Naive thymus-derived CD4-positive, alpha-beta T cell (primary cell): ENCODE results near the gene CNOT4. TPM values are rescaled to one million over a fixed set of nuclear protein-coding genes. Genes with fewer than 3 reads are reported as not detected.

Experiments used
- ATAC-seq: fragments of 150-1000 bp; cut with Tn5 transposase; 2 replicates; pipeline ENCODE4 v1.10.0; 2021; ENCODE audit warnings: mild to moderate bottlenecking, moderate library complexity
- CTCF ChIA-PET: fragments of 350-600 bp; sonication (Branson Sonifier 250); formaldehyde crosslinking; loops from one replicate; lab custom pipeline; 2021; ENCODE audit warnings: antibody characterized with exemption; lab: Charles Lee
- POLR2A ChIA-PET: fragments of 350-600 bp; sonication (Branson Sonifier 250); formaldehyde crosslinking; loops from one replicate; lab custom pipeline; 2021; ENCODE audit warnings: antibody characterized with exemption, inconsistent platforms; lab: Charles Lee
- DNase-seq, 9 donors: peaks; one replicate each; pipeline versions ENCODE4 v3.0.0 to v3.0.0-alpha.2; 2020 to 2022; ENCODE audit warnings: mixed read lengths in 1 of 9
- H3K27ac ChIP-seq: one replicate; pipeline ENCODE4 v1.7.0; 2013; ENCODE audit warnings: mild to moderate bottlenecking, low read depth, low read length, moderate library complexity
- H3K27me3 ChIP-seq, 2 donors: one replicate each; pipeline ENCODE4 v1.7.0; 2013; ENCODE audit warnings: low read length in 2 of 2, mild to moderate bottlenecking in 2 of 2, moderate library complexity in 2 of 2; ENCODE audit not compliant: control insufficient read depth in 2 of 2, insufficient read depth in 2 of 2
- H3K36me3 ChIP-seq, 3 experiments: 1 replicate in 2 of 3; 2 replicates in 1 of 3; pipeline ENCODE4 v1.7.0; 2013; ENCODE audit warnings: low read length in 3 of 3, mild to moderate bottlenecking in 3 of 3, moderate library complexity in 1 of 3; ENCODE audit not compliant: insufficient read depth in 3 of 3, control insufficient read depth in 2 of 3
- H3K4me1 ChIP-seq, 2 donors: one replicate each; pipeline ENCODE4 v1.7.0; 2013; ENCODE audit warnings: low read length in 2 of 2, mild to moderate bottlenecking in 2 of 2, moderate library complexity in 1 of 2; ENCODE audit not compliant: control insufficient read depth in 2 of 2, insufficient read depth in 2 of 2
- H3K4me3 ChIP-seq: 2 replicates; pipeline ENCODE4 v1.7.0; 2013; ENCODE audit warnings: mild to moderate bottlenecking, low read length
- H3K9me3 ChIP-seq, 3 experiments: 1 replicate in 2 of 3; 2 replicates in 1 of 3; pipeline ENCODE4 v1.7.0; 2013; ENCODE audit warnings: low read length in 3 of 3; ENCODE audit not compliant: control insufficient read depth in 2 of 3
- H3K27ac Mint-ChIP-seq, 9 donors: one replicate each; pipeline ENCODE4 v1.8.0; 2020 to 2022; ENCODE audit warnings: mixed read lengths in 9 of 9, mild to moderate bottlenecking in 8 of 9, moderate library complexity in 5 of 9, inconsistent platforms in 2 of 9
- H3K27me3 Mint-ChIP-seq, 5 donors: one replicate each; pipeline ENCODE4 v1.8.0; 2021 to 2022; ENCODE audit warnings: mixed read lengths in 5 of 5, mild to moderate bottlenecking in 1 of 5
- H3K36me3 Mint-ChIP-seq, 5 donors: one replicate each; pipeline ENCODE4 v1.8.0; 2020 to 2022; ENCODE audit warnings: mixed read lengths in 5 of 5, mild to moderate bottlenecking in 3 of 5, inconsistent platforms in 1 of 5
- H3K4me1 Mint-ChIP-seq, 7 donors: one replicate each; pipeline ENCODE4 v1.8.0; 2020 to 2022; ENCODE audit warnings: mixed read lengths in 7 of 7, mild to moderate bottlenecking in 3 of 7, inconsistent platforms in 1 of 7
- H3K4me3 Mint-ChIP-seq, 10 donors: one replicate each; pipeline ENCODE4 v1.8.0; 2020 to 2022; ENCODE audit warnings: mild to moderate bottlenecking in 10 of 10, mixed read lengths in 10 of 10, moderate library complexity in 6 of 10, inconsistent platforms in 2 of 10
- H3K9me3 Mint-ChIP-seq, 11 donors: one replicate each; pipeline ENCODE4 v1.8.0; 2020 to 2022; ENCODE audit warnings: mixed read lengths in 11 of 11, mild to moderate bottlenecking in 4 of 11, inconsistent platforms in 1 of 11, moderate library complexity in 1 of 11
- intact Hi-C, 2 donors: fragments of 100-400 bp; cut with micrococcal nuclease; formaldehyde crosslinking; loops; one replicate each; pipeline ENCODE4 v1.15.1; 2023
- polyA plus RNA-seq, 2 donors: library from polyadenylated mRNA; unstranded; fragments of 300-500 nt; fragmentation: Illumina TruSeq; gene quantifications; one replicate each; pipeline ENCODE4 v1.2.3, GENCODE V29; 2021
- total RNA-seq, 6 experiments: library from RNA in 5 of 6; stranded (reverse) in 5 of 6; gene quantifications; 1 replicate in 5 of 6; 2 replicates in 1 of 6; pipeline ENCODE4 v1.2.3 and lab custom pipeline; 2021 to 2026

Gene CNOT4
- total and polyA plus RNA-seq, 7 experiments from 2014 or later: 15.5 to 39.4 (median 36.3) TPM

- H3K27me3 ChIP-seq: no peaks in the 10 kb centered on the region
- CTCF ChIA-PET: no interaction called here
- POLR2A ChIA-PET: no interaction called here
- H3K27me3 Mint-ChIP-seq: peaks cover 0 to 2% (median 0%) of the 10 kb centered on the region in 5 donors
- no peak for ATAC-seq
- H3K4me1 Mint-ChIP-seq: no peaks in the 10 kb centered on the region
- no peaks in the 10 kb centered on the region for H3K9me3 ChIP-seq
- peaks cover 0 to 5% (median 0%) of the 10 kb centered on the region in 11 donors for H3K9me3 Mint-ChIP-seq
- no peaks in the 10 kb centered on the region for H3K36me3 ChIP-seq
- intact Hi-C loops: no loop called here
- no peak for DNase-seq
- H3K4me3 Mint-ChIP-seq: no peak overlapping the region
- H3K4me3 ChIP-seq: no peak overlapping the region
- H3K27ac Mint-ChIP-seq: no peak overlapping the region
- H3K36me3 Mint-ChIP-seq: no peaks in the 10 kb centered on the region
- H3K4me1 ChIP-seq: no peaks in the 10 kb centered on the region
- H3K27ac ChIP-seq: no peak overlapping the region
These were observed 9.4 kb upstream of the CNOT4 start for GRCh38 chr7:135519233-135519688.

- ATAC-seq: no peak
- ChIA-PET POLR2A (no interaction called here), CTCF (no interaction called here)
- Histone ChIP-seq H3K27ac (no peak overlapping the region), H3K4me3 (no peak overlapping the region), H3K27me3 (no peaks in the 10 kb centered on the region), H3K9me3 (no peaks in the 10 kb centered on the region), H3K36me3 (no peaks in the 10 kb centered on the region), H3K4me1 (no peaks in the 10 kb centered on the region)
- intact Hi-C loops: no loop called here
- Mint-ChIP-seq H3K9me3 (peaks cover 0 to 5% (median 0%) of the 10 kb centered on the region in 11 donors), H3K36me3 (no peaks in the 10 kb centered on the region), H3K4me3 (no peak overlapping the region), H3K4me1 (no peaks in the 10 kb centered on the region), H3K27ac (no peak overlapping the region), H3K27me3 (peaks cover 0 to 2% (median 0%) of the 10 kb centered on the region in 5 donors)
- DNase-seq: no peak
These were observed 8.8 kb upstream of the CNOT4 start for GRCh38 chr7:135518748-135519147.

GRCh38 chr7:135517060-135517459 is 7.2 kb upstream of the CNOT4 start:
- no peaks in the 10 kb centered on the region for H3K36me3 ChIP-seq
- H3K27me3 ChIP-seq: no peaks in the 10 kb centered on the region
- Mint-ChIP-seq H3K36me3 (no peaks in the 10 kb centered on the region), H3K27ac (no peak overlapping the region), H3K27me3 (no peaks in the 10 kb centered on the region), H3K4me3 (no peak overlapping the region), H3K9me3 (no peaks in the 10 kb centered on the region), H3K4me1 (no peaks in the 10 kb centered on the region)
- no peaks in the 10 kb centered on the region for H3K4me1 ChIP-seq
- DNase-seq (no peak), ATAC-seq (no peak)
- no peak overlapping the region for H3K4me3 ChIP-seq
- H3K27ac ChIP-seq: no peak overlapping the region
- CTCF ChIA-PET: no interaction called here
- no peaks in the 10 kb centered on the region for H3K9me3 ChIP-seq
- intact Hi-C loops: no loop called here
- POLR2A ChIA-PET: no interaction called here

- H3K4me3 ChIP-seq: no peak overlapping the region
- no peaks in the 10 kb centered on the region for H3K36me3 Mint-ChIP-seq
- CTCF ChIA-PET: no interaction called here
- no peaks in the 10 kb centered on the region for H3K9me3 Mint-ChIP-seq
- no peaks in the 10 kb centered on the region for H3K27me3 ChIP-seq
- H3K36me3 ChIP-seq: peaks cover 0 to under 1% (median 0%) of the 10 kb centered on the region in 3 experiments
- no peaks in the 10 kb centered on the region for H3K27me3 Mint-ChIP-seq
- H3K27ac Mint-ChIP-seq: no peak overlapping the region
- no peaks in the 10 kb centered on the region for H3K4me1 ChIP-seq
- no peaks in the 10 kb centered on the region for H3K9me3 ChIP-seq
- no peak overlapping the region for H3K27ac ChIP-seq
- intact Hi-C loops: loop anchor here (5.0 kb wide), 2 partner anchors 62 to 528 kb away; partner anchors contain the start of gene AGBL3 (in 1 of the 2)
- ATAC-seq (no peak), DNase-seq (no peak)
- H3K4me3 Mint-ChIP-seq: no peak overlapping the region
- POLR2A ChIA-PET: no interaction called here
- H3K4me1 Mint-ChIP-seq: no peaks in the 10 kb centered on the region
These were observed 5.0 kb upstream of the CNOT4 start for GRCh38 chr7:135514856-135515255.

GRCh38 chr7:135512135-135512887 is 2.4 kb upstream of the CNOT4 start:
- ChIA-PET POLR2A (no interaction called here), CTCF (no interaction called here)
- H3K9me3 Mint-ChIP-seq: no peaks in the 10 kb centered on the region
- Histone ChIP-seq H3K4me3 (no peak overlapping the region), H3K36me3 (peaks cover 0 to 8% (median 0%) of the 10 kb centered on the region in 3 experiments), H3K4me1 (peaks cover 12 to 15% of the 10 kb centered on the region in 2 donors), H3K27ac (no peak overlapping the region), H3K27me3 (no peaks in the 10 kb centered on the region), H3K9me3 (no peaks in the 10 kb centered on the region)
- DNase-seq: peak in 7 of 9 donors; percentile 49 to 68 (median 61)
- no peak overlapping the region for H3K27ac Mint-ChIP-seq
- H3K27me3 Mint-ChIP-seq: no peaks in the 10 kb centered on the region
- H3K36me3 Mint-ChIP-seq: no peaks in the 10 kb centered on the region
- no peak overlapping the region for H3K4me3 Mint-ChIP-seq
- intact Hi-C loops: loop anchor here (1.0 to 5.0 kb wide), 3 partner anchors 65 to 525 kb away; partner anchors contain the start of gene AGBL3 (in 1 of the 2)
- ATAC-seq: peak; percentile 24
- H3K4me1 Mint-ChIP-seq: peaks cover 0 to 11% (median 3%) of the 10 kb centered on the region in 7 donors

GRCh38 chr7:135510592-135511183 is 786 bp upstream of the CNOT4 start:
- peaks cover 12 to 15% of the 10 kb centered on the region in 2 donors for H3K4me1 ChIP-seq
- peaks cover 0 to 8% (median 0%) of the 10 kb centered on the region in 3 experiments for H3K36me3 ChIP-seq
- intact Hi-C loops: loop anchor here (1.0 to 5.0 kb wide), 15 partner anchors 47 to 1193 kb away; partner anchors contain the start of genes AGBL3 (in 2 of the 2), BPGM (in 2 of the 2), MTPN (in 2 of the 2) and NUP205 (in 2 of the 2)
- Mint-ChIP-seq H3K9me3 (no peaks in the 10 kb centered on the region), H3K27me3 (no peaks in the 10 kb centered on the region), H3K4me3 (no peak overlapping the region), H3K36me3 (no peaks in the 10 kb centered on the region), H3K27ac (no peak overlapping the region), H3K4me1 (peaks cover 0 to 21% (median 12%) of the 10 kb centered on the region in 7 donors)
- POLR2A ChIA-PET: interaction anchor here (0.6 to 2.4 kb wide), 4 partner anchors 42 to 151 kb away, joined by 3 to 6 read pairs (median 4); partner anchors contain the start of gene STMP1
- ATAC-seq (no peak), DNase-seq (peak in 1 of 9 donors; percentile 9)
- no peaks in the 10 kb centered on the region for H3K27me3 ChIP-seq
- CTCF ChIA-PET: interaction anchor here (0.5 to 1.2 kb wide), 2 partner anchors 49 to 134 kb away, joined by 3 to 4 read pairs; no protein-coding TSS in a partner anchor
- no peaks in the 10 kb centered on the region for H3K9me3 ChIP-seq
- peak overlapping the region; percentile 78 for H3K4me3 ChIP-seq
- peak overlapping the region; percentile 97 for H3K27ac ChIP-seq
